Activated naive CD4-positive, alpha-beta T cell treated with anti-CD3 and anti-CD28 coated beads, Interleukin-2, amount 50 U/mL, for 16 hours (primary cell): Measurements from ENCODE around the gene SETX.

Experiments used
- DNase-seq: peaks from one replicate; pipeline ENCODE4 v3.0.0-alpha.2; 2020

SETX gene

DNA sequence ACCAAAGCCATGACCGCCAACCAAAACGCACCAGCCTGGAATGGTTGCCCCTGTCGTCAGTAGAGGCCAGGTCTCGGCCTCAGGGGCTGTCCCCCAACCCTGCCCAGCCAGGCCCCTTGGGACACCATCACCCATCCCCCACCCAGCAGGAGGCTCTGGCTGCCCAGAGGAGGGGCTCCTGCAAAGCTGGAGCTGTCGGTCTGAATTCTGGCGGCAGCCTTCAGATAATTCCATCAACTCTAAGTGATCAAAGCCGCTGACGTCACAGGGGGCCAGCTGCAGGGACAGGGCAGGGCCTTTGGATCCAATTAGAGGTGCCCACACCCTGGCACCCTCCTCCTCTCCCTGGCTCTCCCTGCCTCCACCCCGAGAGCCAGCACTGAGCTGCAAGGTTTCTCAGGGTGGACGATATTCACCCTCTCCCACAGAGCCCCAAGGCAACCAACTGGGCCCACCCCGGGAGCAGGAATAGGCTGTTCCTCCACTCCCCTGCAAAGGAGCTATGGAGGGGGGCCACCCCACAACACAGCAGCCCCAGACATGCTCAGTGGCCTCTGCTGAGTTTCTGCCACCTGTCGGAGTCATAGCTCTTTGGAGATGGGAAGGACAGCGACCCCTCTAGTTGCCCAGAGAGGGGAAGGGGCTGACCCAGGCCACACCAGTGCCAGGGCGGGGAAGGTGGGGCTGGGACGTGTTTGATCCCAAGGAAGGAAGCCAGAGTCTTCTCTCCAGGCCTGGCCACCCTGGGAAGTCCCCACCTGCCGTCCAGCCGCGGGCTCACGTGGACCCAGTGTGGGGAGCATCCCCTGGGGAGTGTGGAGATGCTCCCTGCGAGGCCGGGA lies 114.6 kb downstream of the SETX start:
- DNase-seq = no peak

DNA sequence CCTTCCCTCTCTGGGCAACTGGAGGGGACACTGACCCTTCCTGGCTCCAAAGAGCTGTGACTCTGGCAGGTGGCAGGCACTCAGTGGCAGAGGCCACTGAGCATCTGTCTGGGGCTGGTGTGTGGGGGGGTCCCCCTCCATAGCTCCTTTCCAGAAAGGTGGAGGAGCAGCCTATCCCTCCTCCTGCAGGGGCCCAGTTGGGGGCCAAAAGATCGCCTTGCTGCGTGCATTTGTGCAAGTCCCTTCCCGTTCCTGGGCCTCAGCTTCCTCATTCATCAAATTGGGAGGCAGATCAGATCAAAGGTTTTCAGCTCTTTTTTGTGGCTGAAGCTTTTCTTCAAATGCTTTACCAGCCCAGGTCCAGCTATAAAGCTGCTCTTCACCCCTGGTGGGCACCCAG lies 115.3 kb downstream of the SETX start:
- DNase-seq = no peak

DNA sequence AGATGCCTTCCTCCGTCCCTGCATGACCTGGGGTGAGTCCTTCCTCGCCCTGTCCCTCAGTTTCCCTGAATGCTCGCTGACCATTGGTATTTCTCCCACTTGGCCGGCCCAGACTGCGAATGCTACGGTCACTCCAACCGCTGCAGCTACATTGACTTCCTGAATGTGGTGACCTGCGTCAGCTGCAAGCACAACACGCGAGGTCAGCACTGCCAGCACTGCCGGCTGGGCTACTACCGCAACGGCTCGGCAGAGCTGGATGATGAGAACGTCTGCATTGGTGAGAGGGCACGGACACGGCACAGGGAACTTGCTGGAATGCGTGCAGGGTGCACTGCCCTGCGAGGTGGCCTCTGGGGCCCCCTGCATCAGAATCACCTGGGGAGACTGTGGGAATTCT lies 115.8 kb downstream of the SETX start:
- DNase-seq = no peak

DNA sequence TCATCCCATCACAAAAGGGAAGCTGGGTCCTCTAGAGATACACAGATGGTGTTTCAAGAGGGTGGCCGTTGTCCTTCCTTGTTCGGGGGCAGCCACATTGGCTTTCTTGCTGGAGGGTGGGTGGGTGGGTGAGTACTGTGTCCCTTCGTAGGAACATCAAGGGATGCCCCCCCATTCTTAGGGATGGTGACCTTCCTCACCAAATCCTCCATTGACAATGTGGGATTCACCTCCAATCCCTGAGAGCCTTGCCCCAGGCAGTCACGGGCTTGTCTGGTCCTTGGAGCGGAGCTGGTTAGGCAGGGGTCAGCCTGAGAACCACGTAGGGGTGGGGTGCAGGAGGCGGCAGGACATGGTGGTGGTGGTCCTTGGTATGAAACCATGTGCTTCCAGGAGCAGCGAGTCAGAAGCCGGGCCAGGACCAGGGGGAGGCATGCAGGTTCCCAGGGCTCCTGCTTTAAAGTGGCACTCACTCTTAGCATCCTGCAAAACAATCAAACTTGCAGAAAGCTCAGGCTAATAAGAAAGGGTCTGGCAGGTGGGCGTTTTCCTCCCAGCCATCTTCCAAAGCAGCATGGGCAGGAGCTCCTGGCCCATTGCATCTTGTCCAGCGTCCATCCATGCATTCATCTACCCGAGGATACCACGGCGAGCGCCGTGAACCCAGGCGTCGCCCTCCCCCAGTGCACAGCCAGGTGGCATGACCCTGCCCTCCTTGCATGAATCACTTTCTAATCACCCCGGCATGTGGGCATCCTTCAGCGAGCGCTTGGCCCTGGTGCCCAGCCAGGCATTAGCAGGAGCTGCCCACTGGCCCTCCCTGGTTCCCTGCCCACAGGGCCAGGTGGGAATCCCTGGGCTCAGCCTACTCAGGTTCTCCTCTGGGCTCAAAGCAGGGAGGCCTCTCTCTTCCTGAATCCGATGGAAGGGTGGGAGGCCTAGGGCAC lies 116.5 kb downstream of the SETX start:
- no peak for DNase-seq

DNA sequence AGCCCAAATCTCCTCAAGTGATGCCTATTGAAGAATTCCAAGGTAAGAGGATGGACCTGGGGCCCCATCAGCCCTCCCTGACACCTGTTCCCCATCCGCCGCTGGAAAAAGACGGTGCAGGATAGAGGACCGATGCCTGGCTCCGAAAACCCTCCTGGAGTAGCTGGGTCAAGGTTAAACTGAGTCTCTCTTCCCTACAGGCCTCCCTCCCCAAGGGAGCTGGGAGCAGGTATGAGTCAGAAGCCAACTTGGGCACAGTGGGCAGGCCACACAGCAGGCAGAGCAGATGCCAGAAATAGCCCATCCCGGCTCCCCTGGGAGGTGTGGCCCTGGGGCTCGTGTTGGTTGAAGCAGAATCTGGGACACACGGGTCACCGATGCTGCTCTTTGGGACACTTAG lies 117.3 kb downstream of the SETX start:
- no peak for DNase-seq

DNA sequence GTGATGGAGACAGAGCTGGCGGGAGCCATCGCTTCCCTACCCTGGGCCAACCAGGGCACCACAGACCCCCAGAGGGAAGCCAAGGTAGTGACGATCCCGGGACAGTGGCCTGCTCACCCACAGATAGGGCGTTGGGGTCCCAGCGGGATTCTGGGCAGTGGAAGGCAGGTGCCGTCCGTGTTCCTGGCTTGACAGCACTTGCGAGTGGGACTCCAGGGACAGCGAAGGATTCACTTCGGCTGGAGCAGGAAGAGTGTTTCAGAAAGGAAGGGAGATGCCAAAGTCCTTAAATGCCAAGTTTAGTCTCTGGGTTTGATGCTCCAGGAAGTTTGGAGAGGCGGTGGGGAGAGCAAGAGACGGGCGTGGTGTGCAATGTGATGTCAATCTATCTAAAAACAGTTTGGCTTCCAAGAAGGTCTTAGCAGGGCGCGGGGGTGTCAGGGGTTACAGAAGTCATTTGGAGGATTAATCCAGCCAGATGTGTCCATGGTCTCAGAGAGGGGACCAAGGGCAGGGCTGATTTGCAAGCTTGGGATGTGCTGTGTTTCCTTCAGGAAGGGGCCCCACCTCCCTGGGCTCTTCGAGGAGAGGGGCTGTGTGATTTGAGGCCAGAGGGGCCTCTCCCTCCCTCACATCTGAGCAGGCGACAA lies 118.0 kb downstream of the SETX start:
- no peak for DNase-seq

DNA sequence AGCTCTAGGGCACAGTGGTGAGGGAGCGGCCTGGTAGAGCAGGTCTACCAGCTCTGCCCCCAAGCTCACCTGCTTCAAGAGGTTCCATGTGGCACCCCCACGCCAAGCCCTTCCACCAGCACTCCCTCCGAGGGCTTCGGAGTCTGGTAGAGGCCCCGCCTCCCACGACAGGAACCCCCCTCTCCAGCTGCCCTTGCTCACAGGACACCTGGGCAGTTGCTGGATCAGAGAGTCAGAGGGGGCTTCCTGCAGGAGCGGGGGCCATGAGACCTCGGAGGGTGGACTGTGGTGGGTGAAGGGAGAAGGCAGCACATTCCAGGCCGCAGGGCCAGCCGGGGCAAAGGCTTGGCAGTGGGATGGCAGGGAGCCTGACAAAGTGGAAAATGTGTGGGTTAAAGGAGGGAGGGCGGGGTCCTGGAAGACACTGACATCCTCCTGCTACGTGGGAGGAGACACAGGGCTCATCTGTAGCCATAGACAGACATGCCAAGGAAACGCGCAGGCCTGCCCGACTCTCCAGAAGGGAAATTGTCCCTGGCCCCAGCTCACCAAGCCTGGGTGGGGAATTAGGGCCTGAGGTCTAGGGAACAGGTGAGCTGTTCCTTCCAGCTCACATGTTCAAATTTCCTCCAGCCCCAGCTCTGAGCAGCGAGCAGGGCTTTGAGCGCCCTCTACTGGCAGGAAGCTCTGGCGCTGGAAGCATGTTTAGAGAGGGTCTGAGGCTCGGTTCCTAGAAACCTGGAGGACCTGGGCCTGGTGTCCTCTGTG lies 118.7 kb downstream of the SETX start:
- DNase-seq = peak; percentile 81

DNA sequence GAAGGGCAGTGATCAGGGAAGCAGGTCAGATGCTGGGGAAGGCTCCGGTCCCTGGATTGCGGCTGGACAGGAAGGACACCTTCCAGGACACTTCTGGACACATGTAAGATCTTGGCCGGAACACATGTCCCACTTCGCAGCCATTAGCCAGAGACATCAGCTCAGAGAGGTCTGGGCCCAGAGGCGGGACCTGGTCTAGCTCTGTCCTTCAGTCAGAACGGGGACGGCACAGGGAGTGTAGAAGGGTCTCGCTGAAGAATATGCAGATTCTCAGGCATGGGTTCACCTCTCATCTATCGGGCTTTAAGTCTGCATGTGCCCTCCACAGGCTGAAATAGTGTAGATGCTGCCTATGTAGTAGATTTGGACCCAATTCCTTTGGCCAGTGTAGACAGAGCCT lies 119.7 kb downstream of the SETX start:
- no peak for DNase-seq

DNA sequence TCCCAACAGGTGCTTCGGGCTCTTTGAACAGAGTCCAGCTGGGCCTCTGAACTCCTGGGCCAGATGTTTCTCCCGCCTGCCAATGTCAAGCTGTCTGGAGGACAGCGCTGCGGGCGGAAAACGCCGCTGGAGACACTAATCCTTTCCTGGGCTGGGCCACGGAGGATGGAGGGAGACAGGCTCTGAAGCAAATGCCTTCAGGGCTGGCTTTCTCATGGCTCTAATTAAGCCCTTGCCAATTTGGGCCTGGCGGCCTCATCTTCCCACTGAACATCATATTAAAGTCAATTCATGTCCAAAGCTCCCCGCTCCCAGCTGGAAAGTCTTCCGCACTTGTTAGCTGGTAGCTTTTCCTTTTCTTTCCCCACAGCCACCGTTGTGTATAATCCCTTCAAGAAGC lies 120.3 kb downstream of the SETX start:
- DNase-seq = no peak

DNA sequence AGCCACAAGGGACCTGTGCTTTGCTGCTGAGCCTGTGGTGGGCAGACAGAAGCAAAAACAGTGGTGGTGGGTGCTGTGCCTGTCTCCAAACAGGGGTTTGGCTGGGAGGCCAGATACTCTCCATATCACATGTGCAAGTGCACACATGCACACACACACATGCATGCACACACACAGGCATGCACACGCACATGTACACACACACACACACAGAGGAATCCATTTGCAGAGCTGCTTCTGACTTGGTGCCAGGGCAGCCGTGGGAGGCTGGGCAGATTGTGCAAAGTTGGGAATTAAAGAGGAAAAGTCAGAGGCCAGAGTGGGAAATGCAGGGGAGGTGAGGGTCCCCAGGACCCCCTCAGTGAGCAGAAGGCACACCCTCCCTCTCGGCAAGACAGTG lies 121.6 kb downstream of the SETX start:
- no peak for DNase-seq

DNA sequence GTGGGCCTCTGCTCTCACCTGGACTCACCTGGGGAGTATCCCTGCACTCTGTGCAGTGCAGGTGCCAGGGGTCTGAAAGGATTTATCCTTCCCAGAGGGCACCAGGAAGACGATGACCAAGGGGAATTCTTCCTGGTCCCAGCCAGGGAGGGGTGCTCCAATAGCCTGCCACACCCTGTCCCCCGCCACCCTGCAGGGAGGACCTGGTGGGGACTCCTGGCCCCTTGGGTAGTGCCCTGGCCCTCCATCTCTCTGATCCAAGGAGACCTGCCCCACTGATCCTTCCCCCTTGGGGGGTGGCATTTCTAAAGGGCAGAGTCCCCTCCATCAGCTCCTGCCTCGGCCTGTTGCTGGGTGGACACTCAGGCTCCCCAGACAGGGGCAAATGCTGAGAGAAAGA lies 122.3 kb downstream of the SETX start:
- DNase-seq = no peak

DNA sequence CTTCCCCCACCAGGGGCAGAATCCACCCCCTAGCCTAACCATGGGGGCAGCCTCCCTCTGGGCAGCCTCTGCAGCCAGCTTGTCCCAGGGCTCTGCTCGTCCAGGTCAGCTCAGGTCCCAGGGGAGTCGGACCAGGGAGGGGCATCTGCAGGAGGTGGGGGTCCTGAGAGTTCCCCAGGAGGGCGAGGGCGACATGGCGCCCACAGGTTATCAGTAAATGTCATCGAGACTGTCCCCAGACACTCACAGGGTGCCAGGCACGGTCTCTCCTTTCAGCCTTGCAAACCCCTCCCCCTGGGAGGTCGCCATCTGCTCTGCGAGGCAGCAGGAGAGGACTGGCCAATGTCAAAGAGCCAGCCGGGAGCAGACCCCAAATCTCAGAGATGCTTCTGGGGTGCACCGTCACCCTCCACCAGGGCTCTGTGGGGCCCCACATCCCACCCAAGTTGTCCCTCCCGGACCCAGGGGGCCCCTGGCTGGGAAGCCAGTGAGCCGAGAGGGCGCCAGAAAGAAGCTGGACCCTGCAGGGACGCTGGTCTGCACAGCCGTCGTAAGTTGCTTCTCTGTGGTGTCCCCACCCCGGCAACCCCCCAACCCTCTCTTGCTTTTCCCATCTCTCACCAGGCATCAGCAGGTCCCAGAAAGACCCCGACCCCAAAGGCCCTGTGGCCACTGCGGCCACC lies 123.6 kb downstream of the SETX start:
- no peak for DNase-seq

DNA sequence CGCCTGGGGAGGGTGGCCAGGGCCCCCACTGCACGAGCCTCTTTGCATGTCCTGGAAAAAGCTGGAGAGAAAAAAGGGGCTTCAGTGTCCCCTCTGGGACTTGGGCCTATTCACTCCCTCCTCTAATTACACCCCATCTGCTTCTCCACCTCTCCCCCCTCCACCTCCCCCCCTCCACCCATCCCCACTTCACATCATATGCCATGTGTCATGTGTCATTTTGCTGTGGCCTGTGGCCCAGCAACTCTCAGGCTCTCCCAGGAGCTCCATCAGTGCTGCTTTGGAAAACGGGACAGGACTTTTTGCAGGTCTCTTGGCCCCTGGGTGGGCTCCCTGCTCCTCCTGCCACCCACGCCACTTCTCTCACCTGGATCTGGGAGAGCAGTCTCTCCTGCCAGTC lies 124.2 kb downstream of the SETX start:
- DNase-seq = no peak

DNA sequence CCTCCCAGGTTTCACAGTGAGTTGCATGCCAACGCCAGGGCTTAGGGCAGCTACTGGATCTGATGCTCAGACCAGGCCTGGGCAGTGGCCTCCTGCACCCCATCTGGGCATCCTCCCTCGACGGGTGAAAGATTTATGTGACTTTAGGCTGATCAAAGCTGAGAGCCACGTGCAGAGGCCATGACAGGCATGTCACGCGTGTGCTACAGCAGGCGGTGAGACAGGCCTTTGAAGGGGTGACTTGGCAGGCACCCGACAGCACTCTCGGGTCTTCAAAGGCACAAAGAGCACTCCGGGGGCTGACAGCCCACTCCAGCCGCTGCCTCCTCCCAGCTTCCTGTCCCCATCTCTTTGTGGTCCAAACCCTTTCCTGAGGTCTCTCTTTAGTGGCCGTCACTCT lies 126.7 kb downstream of the SETX start:
- DNase-seq = no peak

DNA sequence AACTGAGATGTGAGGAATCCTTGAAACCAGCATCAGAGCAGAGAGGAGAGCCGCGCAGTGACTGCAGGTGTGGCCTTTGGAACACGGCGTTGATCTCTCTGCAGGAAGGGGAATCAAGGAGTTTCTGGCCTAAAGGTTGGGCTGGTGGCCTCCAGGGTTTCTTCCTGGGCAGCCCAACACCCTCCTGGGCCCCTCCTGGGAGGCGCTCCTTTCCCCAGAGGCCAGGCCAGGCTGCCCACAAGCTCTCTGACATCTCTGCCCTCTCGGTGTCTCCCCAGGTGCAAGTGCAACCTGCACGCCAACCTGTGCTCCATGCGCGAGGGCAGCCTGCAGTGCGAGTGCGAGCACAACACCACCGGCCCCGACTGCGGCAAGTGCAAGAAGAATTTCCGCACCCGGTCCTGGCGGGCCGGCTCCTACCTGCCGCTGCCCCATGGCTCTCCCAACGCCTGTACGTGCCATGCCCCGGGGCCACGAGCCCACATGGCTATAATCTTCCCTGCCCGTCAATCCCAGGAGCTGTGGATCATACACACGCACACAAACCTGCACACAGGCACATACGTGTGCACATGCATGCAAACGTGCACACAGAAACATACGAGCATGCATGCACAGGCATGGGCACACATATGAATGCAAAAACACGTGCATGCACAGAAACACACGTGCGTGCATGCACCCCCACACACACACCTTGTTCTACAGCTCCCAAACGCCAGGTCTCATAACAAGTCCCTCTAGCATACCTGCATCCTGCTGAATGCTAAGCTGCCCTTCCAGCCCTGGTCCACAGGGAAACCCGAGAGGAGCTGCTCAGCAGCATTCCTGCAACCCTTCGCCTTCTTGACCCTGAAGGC lies 128.0 kb downstream of the SETX start:
- DNase-seq = no peak

DNA sequence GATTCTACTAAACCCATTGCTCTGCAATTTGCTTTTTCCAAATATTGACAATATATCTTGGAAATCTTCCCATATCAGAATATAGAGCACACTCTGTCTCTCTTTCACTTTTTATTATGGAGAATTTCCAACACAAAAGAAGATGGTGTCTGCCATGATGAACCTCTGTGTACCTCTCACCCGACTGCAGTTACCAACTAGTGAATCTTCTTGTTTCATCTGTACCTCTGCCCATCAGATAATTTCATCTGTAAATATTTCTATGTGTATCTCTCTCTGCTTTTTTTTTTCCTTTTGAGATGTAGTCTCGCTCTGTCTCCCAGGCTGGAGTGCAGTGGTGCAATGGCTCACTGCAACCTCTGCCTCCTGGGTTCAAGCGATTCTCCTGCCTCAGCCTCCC lies 130.1 kb downstream of the SETX start:
- no peak for DNase-seq

DNA sequence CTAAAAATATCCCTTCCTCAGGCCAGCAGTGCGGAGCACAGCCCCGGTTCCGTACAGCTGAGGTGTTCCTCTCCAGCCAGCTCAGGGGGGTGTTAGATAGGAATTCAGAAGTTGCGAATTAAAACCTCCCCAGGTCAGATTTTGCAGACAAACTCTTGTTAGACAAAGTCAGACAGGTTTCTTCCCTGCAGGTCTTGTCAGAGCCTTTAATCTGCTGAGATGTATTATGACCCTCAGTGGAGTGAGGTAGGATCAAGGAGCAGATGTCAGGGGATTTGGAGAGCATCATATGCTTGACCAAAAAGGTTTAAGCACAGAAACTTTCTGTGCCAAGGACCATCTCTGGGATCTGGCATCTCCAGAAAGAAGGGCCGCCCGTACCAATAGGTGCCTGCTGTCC lies 132.8 kb downstream of the SETX start:
- DNase-seq = no peak

DNA sequence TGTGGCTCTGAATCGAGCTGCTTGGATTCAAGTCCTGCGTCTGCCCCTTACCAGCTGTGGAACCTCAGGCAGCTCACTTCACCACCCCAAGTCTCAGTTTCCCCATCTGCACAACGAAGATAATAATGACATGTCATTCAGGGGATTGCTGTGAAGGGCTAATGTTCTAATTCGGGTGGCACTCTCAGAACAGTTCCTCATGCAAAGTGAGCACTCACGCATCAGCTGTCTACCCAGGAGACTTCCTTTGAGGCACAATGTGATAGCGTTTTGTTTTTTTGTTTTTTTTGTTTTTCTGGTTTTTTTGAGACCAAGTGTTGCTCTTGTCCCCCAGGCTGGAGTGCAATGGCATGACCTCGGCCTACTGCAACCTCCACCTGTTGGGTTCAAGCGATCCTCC lies 136.6 kb downstream of the SETX start:
- DNase-seq = no peak

DNA sequence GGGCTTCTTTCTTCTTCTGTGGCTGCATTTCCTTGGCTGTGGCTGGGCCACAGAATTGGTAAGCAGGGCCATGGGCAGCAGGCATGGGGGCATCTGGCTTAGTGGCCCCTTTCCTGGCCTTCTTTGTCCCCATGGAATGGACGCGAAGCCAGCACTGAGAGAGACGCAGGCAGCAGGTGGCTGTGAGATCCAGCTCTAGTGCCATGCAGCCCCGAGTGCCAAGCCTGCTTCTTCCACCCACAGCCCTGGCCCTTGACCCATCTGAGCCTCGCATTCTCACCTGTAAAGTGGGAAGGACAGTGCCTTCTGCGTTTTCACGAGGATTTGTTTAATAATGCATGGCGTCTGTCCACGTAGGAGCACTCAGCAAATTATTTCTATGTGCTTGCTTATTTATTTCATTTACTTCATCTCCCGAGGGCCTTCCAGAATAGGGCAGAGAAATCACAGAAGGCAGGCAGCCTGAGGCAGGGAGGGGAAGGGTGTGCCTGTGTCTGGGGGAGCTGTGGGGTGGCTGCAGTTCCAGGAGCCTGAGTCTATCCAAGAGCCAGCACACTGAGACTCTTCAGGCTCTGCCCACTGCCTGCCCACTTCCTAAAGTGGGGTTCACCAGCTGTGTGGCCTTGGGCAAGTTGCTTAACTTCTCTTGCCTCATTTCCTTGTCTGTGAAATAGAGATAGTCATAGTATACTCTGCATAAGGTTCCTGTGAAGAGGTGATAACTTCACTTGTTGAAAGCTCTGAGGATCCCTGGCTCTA lies 137.7 kb downstream of the SETX start:
- DNase-seq = no peak

DNA sequence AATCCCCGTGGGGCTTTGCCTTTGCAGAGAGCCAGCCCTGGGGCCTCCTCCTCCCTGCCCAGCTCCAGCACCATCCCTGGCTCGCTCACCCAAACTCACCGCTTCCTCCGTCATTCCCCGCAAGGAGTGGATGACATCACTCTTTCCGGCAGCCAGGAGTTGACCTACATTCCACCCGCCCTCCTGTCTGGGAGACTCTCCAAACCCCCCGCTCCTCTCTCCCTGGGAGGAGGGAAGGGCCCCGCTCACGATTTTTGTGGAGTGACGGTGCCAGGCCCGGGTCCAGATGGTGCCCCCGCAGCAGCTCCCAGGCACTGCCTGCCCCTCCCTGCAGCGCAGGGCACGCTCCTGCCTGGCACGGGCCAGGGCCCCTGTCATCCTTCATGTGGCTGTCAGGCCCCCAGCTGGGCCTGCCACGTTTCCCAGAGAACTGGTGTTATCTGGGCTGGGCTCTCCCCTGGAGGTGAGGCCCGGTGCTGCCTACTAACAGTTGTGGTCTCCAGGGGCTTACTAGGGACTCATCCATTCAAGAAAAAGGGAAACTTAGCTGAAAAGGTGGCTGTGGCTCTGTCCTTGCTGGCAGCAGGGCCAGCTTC lies 140.7 kb downstream of the SETX start:
- DNase-seq = no peak
